HEK293T (cell line): Measurements from ENCODE around the gene PBX2.
A peak's percentile ranks its signal among the peaks of the same experiment; 100 is the strongest.
"Not testable (repeated sequence)": the region's sequence is repeated elsewhere in the genome, so short reads cannot be mapped to it uniquely, and the experiment has no call there.

ENCODE experiments used
- CTCF ChIA-PET: fragments of 350-600 bp; formaldehyde crosslinking; extraction: SDS; loops from one replicate; lab custom pipeline; 2021; ENCODE audit warnings: antibody characterized with exemption, inconsistent platforms; lab: Yijun Ruan, JAX
- POLR2A ChIA-PET: fragments of 350-600 bp; formaldehyde crosslinking; extraction: SDS; loops from one replicate; lab custom pipeline; 2020; ENCODE audit warnings: antibody characterized with exemption, inconsistent platforms; lab: Yijun Ruan, JAX
- DNase-seq: peaks from one replicate; pipeline ENCODE4 v3.0.0; 2012; ENCODE audit warnings: mixed read lengths; ENCODE audit errors: extremely low spot score
- ARNT ChIP-seq: fragments of 450-650 bp; IDR thresholded peaks from 2 replicates; pipeline ENCODE4 v1.6.1; 2017; ENCODE audit warnings: mild to moderate bottlenecking
- BHLHE40 ChIP-seq: fragments of 450-650 bp; IDR thresholded peaks from 2 replicates; pipeline ENCODE4 v1.6.1; 2016; ENCODE audit warnings: mild to moderate bottlenecking, moderate library complexity, borderline replicate concordance
- CTBP1 ChIP-seq: fragments of 450-650 bp; IDR thresholded peaks from 2 replicates; pipeline ENCODE4 v1.6.1; 2016; ENCODE audit warnings: borderline replicate concordance
- ELF4 ChIP-seq: fragments of 450-650 bp; IDR thresholded peaks from 2 replicates; pipeline ENCODE4 v1.6.1; 2017; ENCODE audit warnings: antibody characterized with exemption
- FOXA1 ChIP-seq: fragments of 450-650 bp; IDR thresholded peaks from 2 replicates; pipeline ENCODE4 v1.6.1; 2016; ENCODE audit warnings: mild to moderate bottlenecking
- FOXK2 ChIP-seq: fragments of 450-650 bp; IDR thresholded peaks from 2 replicates; pipeline ENCODE4 v1.6.1; 2016; ENCODE audit warnings: mild to moderate bottlenecking
- FOXM1 ChIP-seq: fragments of 450-650 bp; IDR thresholded peaks from 2 replicates; pipeline ENCODE4 v1.6.1; 2017; ENCODE audit warnings: mild to moderate bottlenecking, borderline replicate concordance
- HDGF ChIP-seq: fragments of 450-650 bp; IDR thresholded peaks from 2 replicates; pipeline ENCODE4 v1.6.1; 2017; ENCODE audit warnings: antibody characterized with exemption, borderline replicate concordance
- L3MBTL2 ChIP-seq: fragments of 450-650 bp; conservative IDR thresholded peaks from 2 replicates; pipeline ENCODE4 v1.6.1; 2016; ENCODE audit warnings: mild to moderate bottlenecking
- LEF1 ChIP-seq: fragments of 450-650 bp; IDR thresholded peaks from 2 replicates; pipeline ENCODE4 v1.6.1; 2017; ENCODE audit warnings: mild to moderate bottlenecking, borderline replicate concordance
- NFRKB ChIP-seq: fragments of 450-650 bp; IDR thresholded peaks from 2 replicates; pipeline ENCODE4 v1.6.1; 2016; ENCODE audit warnings: mild to moderate bottlenecking, moderate library complexity
- SP1 ChIP-seq: fragments of 450-650 bp; IDR thresholded peaks from 2 replicates; pipeline ENCODE4 v1.6.1; 2017
- SUZ12 ChIP-seq: fragments of 450-650 bp; IDR thresholded peaks from 2 replicates; pipeline ENCODE4 v1.6.1; 2016; ENCODE audit warnings: mild to moderate bottlenecking
- TARDBP ChIP-seq: fragments of 450-650 bp; IDR thresholded peaks from 2 replicates; pipeline ENCODE4 v1.6.1; 2016
- ZNF384 ChIP-seq: fragments of 450-650 bp; IDR thresholded peaks from 2 replicates; pipeline ENCODE4 v1.6.1; 2016
- TF ChIP-seq, protein P1 (sequence below): fragments of 450-650 bp; IDR thresholded peaks from 2 replicates; pipeline ENCODE4 v1.6.1; 2016

Gene PBX2

DNA sequence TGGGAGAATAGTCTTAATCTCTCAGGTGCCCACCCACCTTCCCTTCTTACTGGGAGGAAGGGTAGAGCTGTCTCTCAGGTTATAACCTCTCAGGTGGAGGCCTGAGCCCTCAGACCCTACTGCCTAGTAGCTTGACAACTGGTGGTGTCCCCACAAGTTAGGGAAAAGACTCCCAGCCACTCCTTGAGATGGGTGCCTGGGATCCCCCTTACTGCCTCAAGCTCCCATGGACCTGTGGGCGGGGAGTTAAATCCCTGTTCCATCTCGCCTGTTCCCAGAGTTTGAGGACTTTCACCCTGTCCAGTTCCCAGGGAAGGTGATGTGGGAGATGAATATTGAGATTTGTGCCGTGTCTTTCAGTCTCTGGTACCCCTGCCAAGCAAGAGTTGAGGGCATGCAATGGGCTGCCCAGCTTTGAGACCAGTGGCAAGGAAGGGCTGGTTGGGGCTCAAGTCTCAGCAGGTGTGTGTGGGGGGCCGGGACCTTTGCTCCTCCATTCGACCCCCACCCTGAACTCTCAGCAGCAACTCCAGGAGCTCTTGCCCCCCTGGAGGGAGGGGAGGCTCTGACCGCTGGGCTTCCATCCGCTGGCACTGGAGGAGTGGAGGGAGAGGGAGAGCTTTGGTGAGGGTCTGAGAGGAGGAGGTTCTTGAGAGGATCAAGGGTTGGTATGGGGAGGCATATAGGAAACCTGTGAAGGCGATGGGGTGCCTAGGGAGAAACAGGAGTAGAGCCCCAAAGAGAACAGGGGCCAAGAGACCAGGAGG lies 1.1 kb upstream of the PBX2 start:
- POLR2A ChIA-PET = interaction anchor here (1.1 to 11.7 kb wide), 3 partner anchors 13 to 63 kb away, joined by 9 to 153 read pairs (median 9); partner anchors contain the start of genes AGPAT1, ATF6B, FKBPL and RNF5
- CTCF ChIA-PET = no interaction called here
- TF ChIP-seq BHLHE40 = no peak
- no peak for TF ChIP-seq FOXM1
- TF ChIP-seq FOXK2 = no peak
- TF ChIP-seq ELF4 = no peak
- no peak for TF ChIP-seq HDGF
- TF ChIP-seq SUZ12 = no peak
- TF ChIP-seq SP1 = no peak
- no peak for TF ChIP-seq L3MBTL2
- TF ChIP-seq LEF1 = no peak
- no peak for TF ChIP-seq ZNF384
- TF ChIP-seq, protein P1, sequence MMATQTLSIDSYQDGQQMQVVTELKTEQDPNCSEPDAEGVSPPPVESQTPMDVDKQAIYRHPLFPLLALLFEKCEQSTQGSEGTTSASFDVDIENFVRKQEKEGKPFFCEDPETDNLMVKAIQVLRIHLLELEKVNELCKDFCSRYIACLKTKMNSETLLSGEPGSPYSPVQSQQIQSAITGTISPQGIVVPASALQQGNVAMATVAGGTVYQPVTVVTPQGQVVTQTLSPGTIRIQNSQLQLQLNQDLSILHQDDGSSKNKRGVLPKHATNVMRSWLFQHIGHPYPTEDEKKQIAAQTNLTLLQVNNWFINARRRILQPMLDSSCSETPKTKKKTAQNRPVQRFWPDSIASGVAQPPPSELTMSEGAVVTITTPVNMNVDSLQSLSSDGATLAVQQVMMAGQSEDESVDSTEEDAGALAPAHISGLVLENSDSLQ = no peak
- TF ChIP-seq FOXA1 = no peak
- no peak for TF ChIP-seq CTBP1
- no peak for TF ChIP-seq ARNT
- no peak for TF ChIP-seq NFRKB
- no peak for TF ChIP-seq TARDBP
- no peak for DNase-seq

DNA sequence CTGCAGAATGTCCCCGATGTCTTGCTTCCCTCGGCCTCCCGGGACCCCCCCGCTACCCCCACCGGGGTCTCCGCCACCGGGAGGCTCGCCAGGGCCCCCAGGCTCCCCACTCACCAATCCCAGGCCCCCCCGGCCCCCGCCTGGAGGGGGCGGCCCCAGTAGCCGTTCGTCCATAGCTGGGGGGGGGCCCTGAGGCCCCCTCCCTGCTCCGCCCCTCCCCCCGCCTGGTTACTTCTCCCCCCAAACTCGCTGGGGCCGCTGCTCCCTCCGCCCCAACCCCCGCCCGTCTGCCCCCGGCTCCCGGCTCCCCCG lies 304 bp downstream of the PBX2 start:
- ChIA-PET CTCF (no interaction called here), POLR2A (interaction anchor here (1.0 to 11.7 kb wide), 3 partner anchors 12 to 61 kb away, joined by 3 to 153 read pairs (median 9); partner anchors contain the start of genes AGPAT1, ATF6B and RNF5)
- TF ChIP-seq FOXA1 (no peak), CTBP1 (no peak), ELF4 (no peak), ARNT (no peak), L3MBTL2 (no peak), FOXK2 (no peak), SUZ12 (no peak), BHLHE40 (no peak)
- TF ChIP-seq, protein P1 = no peak
- no peak for DNase-seq

DNA sequence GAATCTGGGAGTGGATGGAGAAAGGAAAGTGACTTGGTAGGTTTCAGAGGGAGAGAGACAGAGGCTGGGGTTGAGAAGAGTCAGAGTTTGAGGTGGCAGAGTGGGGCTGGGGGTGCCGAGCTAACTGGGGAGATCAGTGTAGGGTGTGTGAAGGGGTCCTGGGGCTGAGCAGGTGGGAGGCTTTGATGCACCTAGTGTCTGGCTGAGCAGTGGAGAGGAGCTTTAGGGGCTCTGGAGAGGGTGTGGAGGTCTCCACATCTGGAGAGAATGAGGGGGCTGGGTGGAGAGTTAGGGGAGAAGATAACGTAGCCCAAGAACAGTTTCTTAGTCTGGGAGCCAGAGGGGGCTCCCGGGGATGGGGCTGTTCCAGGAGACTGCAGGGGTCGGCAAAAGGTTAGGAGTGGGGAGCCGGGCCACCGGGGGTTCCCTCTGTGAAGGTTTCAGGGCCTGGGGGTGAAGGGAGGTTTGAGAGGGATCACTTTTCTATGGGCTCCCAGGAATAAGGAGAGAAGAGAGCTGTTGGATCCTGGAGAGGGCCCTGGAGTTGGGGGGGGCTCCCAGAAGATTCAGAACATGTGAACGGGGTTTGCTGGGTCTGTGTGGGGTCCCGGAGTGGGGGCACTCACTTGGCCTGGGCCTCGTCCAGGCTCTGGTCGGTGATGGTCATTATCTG lies 797 bp downstream of the PBX2 start:
- ChIA-PET POLR2A (interaction anchor here (11.7 kb wide), 1 partner anchor 11 kb away, joined by 153 read pairs; the partner anchor contains the start of genes AGPAT1 and RNF5), CTCF (interaction anchor here (0.6 kb wide), 1 partner anchor 91 kb away, joined by 4 read pairs; no protein-coding TSS in a partner anchor)
- TF ChIP-seq HDGF = no peak
- 0 out of 2 replicates have a peak, but pooled peaks have one; percentile 45 for TF ChIP-seq FOXM1
- DNase-seq = no peak

DNA sequence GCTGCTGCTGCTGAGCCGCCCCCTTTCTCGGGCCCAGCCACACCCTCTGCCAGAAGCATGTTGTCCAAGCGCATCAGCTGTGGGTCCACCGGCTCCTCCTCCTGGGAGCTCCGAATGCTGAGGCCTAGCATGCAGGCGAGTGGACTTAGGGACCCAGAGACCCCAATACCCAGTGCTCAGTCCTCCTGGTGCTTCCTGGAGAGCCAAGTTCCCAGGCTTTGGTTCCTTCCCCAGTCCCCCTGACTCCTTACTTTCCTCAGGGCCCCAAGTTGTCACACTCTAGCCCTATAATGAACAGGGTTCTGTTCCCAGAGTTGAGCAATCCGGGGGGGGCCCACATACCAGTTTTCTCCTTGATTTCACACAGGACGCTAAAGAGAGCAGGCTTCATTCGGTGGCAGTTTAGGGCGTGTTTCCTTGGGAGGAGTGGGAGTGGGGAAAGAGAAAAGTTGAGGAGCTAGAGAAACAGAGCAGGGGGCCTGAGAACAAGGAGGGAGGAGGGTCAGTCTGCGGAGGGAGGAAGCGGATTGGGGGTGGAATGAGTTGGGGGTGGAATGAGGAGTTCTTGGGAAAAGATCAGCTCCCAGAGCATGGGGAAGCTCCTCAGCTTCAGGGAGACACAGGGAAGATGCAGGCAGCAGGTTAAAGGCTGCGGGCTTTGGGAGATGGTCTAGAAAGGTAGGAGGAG lies 1.5 kb downstream of the PBX2 start:
- ChIA-PET CTCF (interaction anchor here (0.6 kb wide), 1 partner anchor 90 kb away, joined by 4 read pairs; no protein-coding TSS in a partner anchor), POLR2A (interaction anchor here (11.7 kb wide), 1 partner anchor 10 kb away, joined by 153 read pairs; the partner anchor contains the start of genes AGPAT1 and RNF5)
- TF ChIP-seq TARDBP = no peak
- TF ChIP-seq SP1 = no peak
- TF ChIP-seq L3MBTL2 = no peak
- TF ChIP-seq CTBP1 = no peak
- no peak for TF ChIP-seq ELF4
- no peak for DNase-seq

DNA sequence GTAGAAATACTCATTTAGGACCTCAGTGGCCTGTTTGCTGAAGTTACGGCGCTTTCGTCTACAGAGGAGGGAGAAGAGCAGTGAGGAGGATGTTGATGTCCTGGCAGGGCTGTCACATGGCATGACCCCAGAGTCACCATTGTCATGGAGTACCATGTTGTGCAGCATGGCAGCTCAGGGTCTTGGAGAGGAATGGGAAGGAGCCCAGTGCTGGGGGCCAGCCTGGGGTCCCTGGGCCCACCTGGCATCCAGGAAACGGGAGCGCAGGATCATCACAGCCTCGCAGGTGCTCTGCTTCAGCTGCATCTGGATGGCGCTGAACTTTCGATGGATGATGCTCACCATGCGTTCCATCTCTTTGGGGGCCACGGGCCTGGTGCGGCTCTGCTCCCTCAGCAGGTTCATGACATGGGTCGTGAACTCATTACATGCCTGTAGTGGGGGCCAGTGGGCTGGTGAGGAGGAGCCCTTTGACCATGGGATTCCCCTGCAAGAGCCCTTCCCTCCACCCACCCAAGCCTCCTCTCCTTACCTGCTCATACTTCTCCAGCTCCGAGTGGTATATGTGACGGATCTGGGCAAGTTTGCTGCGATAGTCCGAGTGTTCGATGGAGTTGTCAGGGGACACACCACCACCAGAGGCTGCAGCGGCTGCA lies 2.1 kb downstream of the PBX2 start:
- POLR2A ChIA-PET = interaction anchor here (11.7 kb wide), 1 partner anchor 10 kb away, joined by 153 read pairs; the partner anchor contains the start of genes AGPAT1 and RNF5

DNA sequence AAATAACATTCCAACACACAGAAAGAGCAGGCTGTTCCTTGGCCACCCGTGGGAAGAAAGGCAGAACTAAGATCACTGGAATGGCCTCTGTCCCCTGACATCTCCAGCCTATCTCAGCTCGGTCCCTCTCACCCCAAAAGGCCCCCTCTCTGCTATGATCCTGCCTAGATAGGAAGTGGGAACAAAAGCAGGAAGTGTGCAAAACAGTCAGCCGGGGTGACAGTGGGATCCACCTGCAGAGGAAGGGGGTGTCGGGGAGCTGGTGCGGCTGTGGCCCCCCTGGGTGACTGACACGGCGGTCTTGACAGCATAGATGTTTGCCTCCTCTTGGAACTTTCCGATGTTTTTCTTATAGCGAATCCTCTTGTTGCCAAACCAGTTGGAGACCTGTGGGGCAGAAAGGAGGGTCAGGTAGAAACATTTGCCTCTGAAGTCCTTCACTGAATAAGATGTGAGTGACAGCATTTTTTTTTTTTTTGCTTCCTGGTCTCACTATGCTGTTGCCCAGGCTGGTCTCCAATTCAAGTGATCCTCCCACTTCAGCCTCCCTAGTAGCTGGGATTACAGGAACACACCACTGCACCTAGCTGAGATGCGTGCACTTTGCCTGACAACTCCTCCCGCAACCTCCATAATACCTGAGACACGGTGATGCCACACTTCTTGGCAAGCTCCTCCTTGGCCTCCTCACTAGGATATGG lies 2.8 kb downstream of the PBX2 start:
- ChIA-PET POLR2A (interaction anchor here (11.7 kb wide), 1 partner anchor 9 kb away, joined by 153 read pairs; the partner anchor contains the start of genes AGPAT1 and RNF5), CTCF (no interaction called here)
- DNase-seq = no peak
- TF ChIP-seq ZNF384 (no peak), SUZ12 (no peak), LEF1 (no peak), ELF4 (no peak), HDGF (no peak), NFRKB (no peak), FOXM1 (no peak), FOXK2 (no peak), TARDBP (no peak), BHLHE40 (no peak), CTBP1 (no peak), FOXA1 (no peak), L3MBTL2 (no peak), SP1 (no peak), ARNT (no peak)
- TF ChIP-seq, protein P1 = no peak

More for the DNA sequence above, 2.1 kb downstream of the PBX2 start:
- DNase-seq, CTCF ChIA-PET: not testable (repeated sequence)

DNA sequence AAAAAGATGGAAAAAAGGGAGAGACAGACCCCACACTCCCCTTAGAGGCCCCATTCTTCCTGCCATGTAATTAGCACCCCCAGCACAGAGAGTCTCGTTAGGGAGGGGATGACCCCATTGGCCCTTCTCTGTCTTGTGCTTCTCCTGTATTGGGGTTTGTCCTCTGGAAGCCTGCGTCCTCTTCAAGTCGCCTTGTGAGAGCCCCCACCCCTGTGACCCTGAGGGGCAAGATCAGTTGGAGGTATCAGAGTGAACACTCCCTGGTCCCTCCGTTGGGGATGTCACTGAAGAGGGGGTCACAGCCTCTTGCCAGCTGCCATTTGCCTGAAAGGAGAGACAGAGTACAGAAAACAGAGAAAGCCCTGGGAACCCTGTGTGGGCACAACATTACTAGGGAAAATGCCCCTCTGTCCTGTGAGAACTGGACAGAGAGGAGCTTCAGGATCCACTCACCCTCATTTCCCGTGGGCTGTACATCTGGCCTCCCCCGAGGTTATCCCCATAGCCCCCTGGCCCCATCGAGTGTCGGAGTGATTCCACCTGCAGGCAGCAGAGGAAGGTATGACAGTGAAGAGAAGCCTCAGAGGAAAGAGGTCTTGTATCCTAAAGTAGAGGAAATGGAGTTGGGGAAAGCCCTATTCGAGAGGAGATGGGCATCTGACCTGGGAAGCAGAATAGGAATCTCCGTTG lies 3.7 kb downstream of the PBX2 start:
- DNase-seq, CTCF ChIA-PET: not testable (repeated sequence)
- POLR2A ChIA-PET = interaction anchor here (1.3 to 11.7 kb wide), 2 partner anchors 8 to 10 kb away, joined by 3 to 153 read pairs; partner anchors contain the start of genes AGPAT1 and RNF5

DNA sequence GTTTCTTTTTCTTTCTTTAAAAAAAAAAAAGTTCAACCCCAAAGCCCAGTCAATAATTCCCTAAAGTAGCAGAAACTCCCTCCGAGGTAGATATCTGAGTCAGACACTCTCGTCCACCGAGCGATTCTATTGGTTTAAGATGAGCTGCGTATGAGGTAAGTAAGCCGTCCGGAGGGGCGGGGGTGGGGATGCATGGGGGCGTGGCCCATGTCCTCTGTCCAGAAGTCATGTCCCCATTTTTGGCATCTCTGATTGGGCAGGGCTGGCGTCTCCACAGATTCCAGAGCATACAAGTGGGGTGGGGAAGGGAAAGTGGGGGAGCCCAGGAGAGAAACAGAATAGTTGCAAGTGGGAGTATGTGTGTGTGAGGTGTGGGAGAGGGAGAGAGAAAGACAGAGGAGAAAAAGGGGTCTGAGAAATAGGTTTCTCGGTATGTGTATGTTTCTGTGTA lies 4.3 kb downstream of the PBX2 start:
- CTCF ChIA-PET = not testable (repeated sequence)
- peak; percentile 51 for DNase-seq
- POLR2A ChIA-PET = interaction anchor here (1.3 kb wide), 1 partner anchor 9 kb away, joined by 3 read pairs; the partner anchor contains the start of gene AGPAT1
